ENCODE data around the gene USF1.

The USF1 gene

DNA sequence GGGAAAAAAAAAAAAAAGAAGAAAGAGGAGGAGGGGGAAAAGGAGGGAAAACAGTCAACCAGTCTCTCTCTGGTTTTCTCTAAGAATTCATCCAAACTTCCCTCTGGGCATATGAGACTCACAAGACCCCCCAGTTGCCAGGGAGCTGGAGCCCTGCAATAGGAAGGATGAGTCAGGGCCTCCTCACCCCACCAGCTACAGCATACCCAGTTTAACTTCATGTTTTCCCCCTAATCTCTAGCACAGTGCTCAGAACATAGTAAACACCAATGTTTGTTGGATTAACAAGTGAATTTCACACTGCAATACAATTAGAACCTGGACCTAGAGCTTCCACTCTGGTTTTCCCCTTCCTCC is 32.7 kb downstream of the USF1 start:
- DNase-seq (ENCODE audit: insufficient read length, low spot score) (no peak), FAIRE-seq (no peak)
- no peak for TF ChIP-seq TAF1 (IDR thresholded peaks at IDR 0.05; ENCODE audit: low read depth, low read length)
- TF ChIP-seq SPI1 (IDR thresholded peaks at IDR 0.05; ENCODE audit: low read depth, low read length) = no peak
- no peak for TF ChIP-seq POU2F2 (IDR thresholded peaks at IDR 0.05; ENCODE audit: low read depth, low read length)
- TF ChIP-seq POLR2A (IDR thresholded peaks at IDR 0.05; ENCODE audit: low read depth, low read length) = no peak
- TF ChIP-seq POLR2AphosphoS5 (IDR thresholded peaks at IDR 0.05; ENCODE audit: low read depth, low read length) = no peak
- no peak for TF ChIP-seq PAX5 (IDR thresholded peaks at IDR 0.05; ENCODE audit: insufficient read depth, low read length, severe bottlenecking)

DNA sequence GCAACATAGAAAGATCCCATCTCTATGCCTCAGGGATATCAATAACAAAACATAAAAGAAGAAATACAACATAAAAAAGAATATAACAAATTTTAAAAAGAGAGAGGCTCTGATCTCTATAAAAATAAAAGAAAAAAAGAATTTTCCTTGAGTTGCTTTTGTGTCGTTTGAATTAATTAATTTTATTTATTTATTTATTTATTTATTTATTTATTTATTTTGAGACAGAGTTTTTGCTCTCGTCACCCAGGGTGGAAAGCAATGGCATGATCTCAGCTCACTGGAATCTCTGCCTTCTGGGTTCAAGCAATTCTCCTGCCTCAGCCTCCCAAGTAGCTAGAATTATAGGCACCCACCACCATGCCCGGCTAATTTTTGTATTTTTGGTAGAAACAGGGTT is 33.4 kb downstream of the USF1 start:
- no peak for DNase-seq (ENCODE audit: insufficient read length, low spot score)
- TF ChIP-seq POU2F2 (IDR thresholded peaks at IDR 0.05; ENCODE audit: low read depth, low read length) (no peak), PAX5 (IDR thresholded peaks at IDR 0.05; ENCODE audit: insufficient read depth, low read length, severe bottlenecking) (no peak), TAF1 (IDR thresholded peaks at IDR 0.05; ENCODE audit: low read depth, low read length) (no peak), POLR2AphosphoS5 (IDR thresholded peaks at IDR 0.05; ENCODE audit: low read depth, low read length) (no peak), SPI1 (IDR thresholded peaks at IDR 0.05; ENCODE audit: low read depth, low read length) (no peak), POLR2A (IDR thresholded peaks at IDR 0.05; ENCODE audit: low read depth, low read length) (no peak)
- no peak for FAIRE-seq

DNA sequence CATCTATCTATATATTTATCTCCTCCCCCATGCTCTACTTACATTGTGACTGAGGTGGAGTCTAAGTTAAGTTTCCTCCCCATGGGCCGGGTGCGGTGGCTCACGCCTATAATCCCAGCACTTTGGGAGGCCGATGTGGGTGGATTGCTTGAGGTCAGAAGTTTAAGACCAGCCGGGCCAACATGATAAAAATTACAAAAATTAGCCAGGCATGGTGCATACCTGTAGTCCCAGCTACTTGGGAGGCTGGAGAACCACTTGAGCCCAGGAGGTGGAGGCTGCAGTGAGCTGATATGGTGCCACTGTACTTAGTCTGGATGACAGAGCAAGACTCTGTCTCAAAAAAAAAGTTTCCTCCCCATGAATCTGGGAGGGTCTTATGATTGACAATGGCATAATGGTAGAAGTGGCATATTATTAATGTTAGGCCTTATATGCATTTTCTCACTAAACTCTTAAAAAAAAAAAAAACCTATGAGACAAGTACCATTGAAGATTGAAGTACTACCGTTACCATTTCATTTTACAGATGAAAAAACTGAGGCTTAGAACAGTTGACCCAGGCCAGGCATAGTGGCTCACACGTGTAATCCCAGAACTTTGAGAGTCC is 36.1 kb downstream of the USF1 start:
- TF ChIP-seq POU2F2 (IDR thresholded peaks at IDR 0.05; ENCODE audit: low read depth, low read length) = no peak
- TF ChIP-seq SPI1 (IDR thresholded peaks at IDR 0.05; ENCODE audit: low read depth, low read length) = no peak
- no peak for TF ChIP-seq PAX5 (IDR thresholded peaks at IDR 0.05; ENCODE audit: insufficient read depth, low read length, severe bottlenecking)
- TF ChIP-seq TAF1 (IDR thresholded peaks at IDR 0.05; ENCODE audit: low read depth, low read length) = no peak
- TF ChIP-seq POLR2AphosphoS5 (IDR thresholded peaks at IDR 0.05; ENCODE audit: low read depth, low read length) = no peak
- TF ChIP-seq POLR2A (IDR thresholded peaks at IDR 0.05; ENCODE audit: low read depth, low read length) = no peak
- DNase-seq (ENCODE audit: insufficient read length, low spot score) (no peak), FAIRE-seq (no peak)

DNA sequence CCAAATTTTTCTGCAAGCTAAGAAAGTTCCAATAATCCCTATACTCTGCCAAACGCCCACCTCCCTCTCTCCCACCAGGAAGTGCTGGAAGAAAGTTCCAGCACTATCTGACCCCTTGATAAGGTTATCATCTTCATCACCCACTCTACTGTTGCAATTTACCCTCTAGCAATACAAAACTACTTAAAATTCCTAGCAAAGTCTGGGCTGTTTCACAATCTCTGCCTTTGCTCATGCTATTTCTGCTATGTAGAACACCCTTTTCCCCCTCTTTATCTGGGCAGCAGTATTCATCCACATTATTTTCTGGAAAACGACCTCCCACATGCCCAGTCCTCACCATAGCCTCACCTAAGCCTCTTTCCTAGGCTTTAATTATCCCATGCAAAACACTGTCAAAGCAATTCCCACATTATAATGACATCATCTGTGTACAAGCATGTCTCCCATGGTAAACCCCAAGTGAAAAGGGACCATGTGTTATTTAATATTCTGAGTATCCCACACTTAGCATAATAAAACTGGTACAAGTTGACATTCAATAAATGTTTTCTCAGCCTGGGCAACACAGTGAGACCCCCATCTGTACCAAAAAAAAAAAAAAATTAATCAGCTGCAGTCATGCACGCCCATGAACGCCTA is 36.8 kb downstream of the USF1 start:
- DNase-seq (ENCODE audit: insufficient read length, low spot score) = no peak
- no peak for FAIRE-seq
- TF ChIP-seq POLR2A (IDR thresholded peaks at IDR 0.05; ENCODE audit: low read depth, low read length) (no peak), POU2F2 (IDR thresholded peaks at IDR 0.05; ENCODE audit: low read depth, low read length) (no peak), PAX5 (IDR thresholded peaks at IDR 0.05; ENCODE audit: insufficient read depth, low read length, severe bottlenecking) (no peak), SPI1 (IDR thresholded peaks at IDR 0.05; ENCODE audit: low read depth, low read length) (no peak)

DNA sequence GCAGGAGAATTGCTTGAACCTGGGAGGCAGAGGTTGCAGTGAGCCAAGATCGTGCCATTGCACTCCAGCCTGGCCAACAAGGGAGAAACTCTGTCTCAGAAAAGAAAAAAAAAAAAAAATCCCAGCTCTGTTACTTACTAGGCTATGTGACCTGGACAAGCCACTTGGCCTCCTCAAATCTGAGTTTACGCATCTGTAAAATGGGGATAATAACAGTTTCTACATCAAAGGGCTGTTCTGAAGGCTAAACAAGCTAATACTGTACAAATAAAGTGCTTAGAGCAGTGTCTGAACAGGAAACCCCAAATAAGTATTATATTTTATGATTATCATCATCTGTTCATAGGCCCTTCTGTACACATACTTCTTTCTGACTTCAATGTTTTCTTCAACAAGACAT is 38.4 kb downstream of the USF1 start:
- no peak for FAIRE-seq

DNA sequence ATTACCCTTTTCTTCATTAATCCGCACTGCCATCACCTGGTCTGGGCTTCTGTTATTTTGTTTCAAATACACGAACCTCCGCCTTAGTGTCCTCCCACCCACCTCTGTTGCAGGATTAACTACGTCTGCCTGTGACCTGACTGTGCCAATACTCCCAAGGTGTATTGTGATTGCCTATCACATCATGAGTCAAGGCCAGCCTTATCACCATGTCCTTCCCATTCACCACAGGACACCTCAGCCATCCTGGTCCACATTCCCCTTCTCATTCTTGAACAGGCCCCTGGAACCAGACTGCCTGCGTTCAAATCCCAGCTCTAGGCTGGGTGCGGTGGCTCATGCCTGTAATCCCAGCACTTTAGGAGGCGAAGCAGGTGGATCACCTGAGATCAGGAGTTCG is 39.2 kb downstream of the USF1 start:
- FAIRE-seq (no peak), DNase-seq (ENCODE audit: insufficient read length, low spot score) (no peak)
- TF ChIP-seq POLR2AphosphoS5 (IDR thresholded peaks at IDR 0.05; ENCODE audit: low read depth, low read length) = no peak
- TF ChIP-seq POU2F2 (IDR thresholded peaks at IDR 0.05; ENCODE audit: low read depth, low read length) = no peak
- TF ChIP-seq TAF1 (IDR thresholded peaks at IDR 0.05; ENCODE audit: low read depth, low read length) = no peak
- TF ChIP-seq POLR2A (IDR thresholded peaks at IDR 0.05; ENCODE audit: low read depth, low read length) = no peak
- no peak for TF ChIP-seq SPI1 (IDR thresholded peaks at IDR 0.05; ENCODE audit: low read depth, low read length)
- TF ChIP-seq PAX5 (IDR thresholded peaks at IDR 0.05; ENCODE audit: insufficient read depth, low read length, severe bottlenecking) = no peak

More for the DNA sequence above, 38.4 kb downstream of the USF1 start:
- no peak for DNase-seq (ENCODE audit: insufficient read length, low spot score)
- TF ChIP-seq POU2F2 (IDR thresholded peaks at IDR 0.05; ENCODE audit: low read depth, low read length) = no peak
- no peak for TF ChIP-seq POLR2AphosphoS5 (IDR thresholded peaks at IDR 0.05; ENCODE audit: low read depth, low read length)
- no peak for TF ChIP-seq PAX5 (IDR thresholded peaks at IDR 0.05; ENCODE audit: insufficient read depth, low read length, severe bottlenecking)
- TF ChIP-seq SPI1 (IDR thresholded peaks at IDR 0.05; ENCODE audit: low read depth, low read length) = no peak
- TF ChIP-seq TAF1 (IDR thresholded peaks at IDR 0.05; ENCODE audit: low read depth, low read length) = no peak
- no peak for TF ChIP-seq POLR2A (IDR thresholded peaks at IDR 0.05; ENCODE audit: low read depth, low read length)

DNA sequence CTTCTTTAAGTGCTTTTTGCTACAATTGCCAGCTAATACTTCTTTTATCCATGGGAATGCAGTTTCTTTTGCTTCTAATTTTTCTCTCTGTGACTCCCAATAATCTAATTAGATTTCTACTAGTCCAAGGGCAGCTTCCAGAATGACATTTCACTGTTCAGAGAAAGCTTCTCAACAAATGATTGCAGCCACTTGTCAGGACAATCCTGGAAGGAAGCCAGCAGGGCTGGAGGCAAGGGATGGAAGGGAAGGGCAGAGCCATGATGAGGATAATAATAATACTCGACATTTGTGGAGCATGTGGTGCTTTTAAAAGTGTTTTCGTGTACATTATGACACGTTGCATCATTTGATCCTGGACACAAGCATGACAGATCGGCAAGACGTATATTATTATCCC is 44.3 kb downstream of the USF1 start:
- peak; percentile 45 for FAIRE-seq
- TF ChIP-seq SPI1 (IDR thresholded peaks at IDR 0.05; ENCODE audit: low read depth, low read length) = 0 out of 2 replicates have a peak, but pooled peaks have one; percentile 22
- no peak for TF ChIP-seq POU2F2 (IDR thresholded peaks at IDR 0.05; ENCODE audit: low read depth, low read length)
- DNase-seq (ENCODE audit: insufficient read length, low spot score) = no peak

DNA sequence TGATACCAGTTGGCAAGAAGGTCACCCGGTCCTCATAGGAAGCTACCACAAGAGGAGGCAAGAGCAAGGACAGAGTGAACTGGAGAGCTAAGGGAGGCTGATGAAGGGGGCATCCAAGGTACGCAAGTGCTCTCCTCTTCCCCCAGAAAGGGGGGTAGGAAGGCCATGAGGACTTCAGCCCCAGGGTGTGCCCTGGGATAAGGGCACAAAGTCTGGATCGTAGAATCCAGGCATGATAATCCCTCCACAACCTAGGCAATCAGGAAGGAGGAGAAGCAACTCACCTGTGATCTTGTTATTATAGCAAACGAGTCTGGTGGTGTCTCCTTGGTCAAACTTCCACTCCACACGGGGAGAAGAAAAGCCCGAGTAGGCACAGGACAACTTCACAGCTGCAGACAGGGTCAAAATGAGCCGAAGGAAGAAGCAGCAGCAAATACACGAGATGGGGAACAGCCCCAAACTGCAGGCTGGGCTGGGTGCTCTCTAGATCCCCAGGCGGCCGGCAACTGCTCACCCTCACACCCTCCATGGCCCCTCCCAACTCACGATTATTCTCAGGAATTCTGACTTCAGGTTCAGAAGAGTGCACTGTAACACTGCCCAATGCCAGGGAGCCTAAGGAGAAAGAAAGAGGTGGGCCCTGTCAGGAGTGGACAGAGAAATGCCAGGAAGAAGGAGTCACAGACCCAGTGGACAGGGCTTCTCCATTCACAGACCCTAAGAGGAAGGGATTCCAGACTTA is 44.9 kb downstream of the USF1 start:
- FAIRE-seq (no peak), DNase-seq (ENCODE audit: insufficient read length, low spot score) (no peak)
- TF ChIP-seq TAF1 (IDR thresholded peaks at IDR 0.05; ENCODE audit: low read depth, low read length) (no peak), POLR2A (IDR thresholded peaks at IDR 0.05; ENCODE audit: low read depth, low read length) (no peak), POLR2AphosphoS5 (IDR thresholded peaks at IDR 0.05; ENCODE audit: low read depth, low read length) (no peak), POU2F2 (IDR thresholded peaks at IDR 0.05; ENCODE audit: low read depth, low read length) (no peak), PAX5 (IDR thresholded peaks at IDR 0.05; ENCODE audit: insufficient read depth, low read length, severe bottlenecking) (no peak), SPI1 (IDR thresholded peaks at IDR 0.05; ENCODE audit: low read depth, low read length) (no peak)

DNA sequence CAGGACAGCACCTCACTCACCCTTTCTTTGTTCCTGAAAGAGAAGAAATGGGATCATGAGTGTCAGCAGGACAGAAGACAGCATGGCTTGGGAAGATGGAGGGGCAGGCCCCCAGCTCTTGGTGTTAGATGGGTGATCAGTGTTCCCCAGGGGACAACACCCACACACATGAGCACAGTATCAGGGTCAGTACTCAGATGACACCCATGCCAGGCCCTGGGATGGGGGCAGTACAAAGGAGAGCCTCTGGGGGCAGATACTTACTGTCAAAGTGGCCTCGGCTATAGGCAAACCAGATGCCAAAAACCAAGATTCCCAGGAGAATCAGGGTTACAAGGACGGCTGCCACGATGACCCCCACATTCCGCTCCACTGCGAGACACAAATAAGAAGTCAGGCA is 46.4 kb downstream of the USF1 start:
- no peak for TF ChIP-seq PAX5 (IDR thresholded peaks at IDR 0.05; ENCODE audit: insufficient read depth, low read length, severe bottlenecking)
- TF ChIP-seq POU2F2 (IDR thresholded peaks at IDR 0.05; ENCODE audit: low read depth, low read length) = no peak
- no peak for TF ChIP-seq POLR2AphosphoS5 (IDR thresholded peaks at IDR 0.05; ENCODE audit: low read depth, low read length)
- no peak for TF ChIP-seq SPI1 (IDR thresholded peaks at IDR 0.05; ENCODE audit: low read depth, low read length)
- TF ChIP-seq TAF1 (IDR thresholded peaks at IDR 0.05; ENCODE audit: low read depth, low read length) = no peak
- TF ChIP-seq POLR2A (IDR thresholded peaks at IDR 0.05; ENCODE audit: low read depth, low read length) = no peak
- no peak for DNase-seq (ENCODE audit: insufficient read length, low spot score)
- FAIRE-seq = no peak
